Type B pancreatic cell (in vitro differentiated cells): ENCODE results near the gene CRAMP1. TPM values are rescaled to one million over a fixed set of nuclear protein-coding genes. Genes with fewer than 3 reads are reported as not detected.

Experiments
- DNase-seq: peaks from one replicate; pipeline ENCODE4 v3.0.0; 2021; ENCODE audit warnings: mixed read lengths; ENCODE audit not compliant: unreplicated experiment; ENCODE audit errors: extremely low spot score
- H3K27ac Mint-ChIP-seq: 2 replicates; pipeline ENCODE4 v1.8.0; 2021; ENCODE audit warnings: mild to moderate bottlenecking, mixed read lengths
- H3K27me3 Mint-ChIP-seq: 2 replicates; pipeline ENCODE4 v1.8.0; 2021; ENCODE audit warnings: mixed read lengths
- H3K36me3 Mint-ChIP-seq: 2 replicates; pipeline ENCODE4 v1.8.0; 2021; ENCODE audit warnings: mixed read lengths
- H3K4me1 Mint-ChIP-seq: one replicate; pipeline ENCODE4 v1.8.0; 2021; ENCODE audit warnings: mixed read lengths; ENCODE audit not compliant: unreplicated experiment
- H3K4me3 Mint-ChIP-seq: 2 replicates; pipeline ENCODE4 v1.8.0; 2021; ENCODE audit warnings: mild to moderate bottlenecking, mixed read lengths
- H3K9me3 Mint-ChIP-seq: 2 replicates; pipeline ENCODE4 v1.8.0; 2021; ENCODE audit warnings: mixed read lengths
- CTCF ChIP-seq: fragments of 200-600 bp; sonication (generic); conservative IDR thresholded peaks from 2 replicates; pipeline ENCODE4 v1.5.0; 2021; ENCODE audit warnings: antibody characterized with exemption, mild to moderate bottlenecking
- total RNA-seq: library from RNA; stranded (reverse); gene quantifications from 2 replicates; pipeline ENCODE4 v1.2.1, GENCODE V29; 2021; ENCODE audit warnings: low replicate concordance

CRAMP1 gene
- total RNA-seq, 1 donor from 2014 or later: 31.4 TPM

GRCh38 chr16:1601031-1601430, 11.1 kb upstream of the CRAMP1 start:
- H3K4me1 Mint-ChIP-seq: no peaks in the 10 kb centered on the region
- H3K36me3 Mint-ChIP-seq: no peaks in the 10 kb centered on the region
- H3K27ac Mint-ChIP-seq: no peak overlapping the region
- H3K4me3 Mint-ChIP-seq: no peak overlapping the region
- H3K27me3 Mint-ChIP-seq: no peaks in the 10 kb centered on the region
- no peak for TF ChIP-seq CTCF
- DNase-seq: no peak
- no peaks in the 10 kb centered on the region for H3K9me3 Mint-ChIP-seq

- Mint-ChIP-seq H3K36me3 (no peaks in the 10 kb centered on the region), H3K9me3 (no peaks in the 10 kb centered on the region), H3K27me3 (no peaks in the 10 kb centered on the region), H3K4me3 (no peak overlapping the region), H3K27ac (no peak overlapping the region), H3K4me1 (no peaks in the 10 kb centered on the region)
- TF ChIP-seq CTCF: no peak
- no peak for DNase-seq
Measured at GRCh38 chr16:1601489-1601888, 10.7 kb upstream of the CRAMP1 start.

GRCh38 chr16:1602285-1602684, 9.9 kb upstream of the CRAMP1 start:
- no peaks in the 10 kb centered on the region for H3K9me3 Mint-ChIP-seq
- no peak overlapping the region for H3K4me3 Mint-ChIP-seq
- H3K27ac Mint-ChIP-seq: no peak overlapping the region
- DNase-seq: no peak
- no peak for TF ChIP-seq CTCF
- H3K27me3 Mint-ChIP-seq: no peaks in the 10 kb centered on the region
- H3K4me1 Mint-ChIP-seq: no peaks in the 10 kb centered on the region
- peaks cover 7% of the 10 kb centered on the region for H3K36me3 Mint-ChIP-seq

- DNase-seq: no peak
- H3K4me3 Mint-ChIP-seq: no peak overlapping the region
- no peaks in the 10 kb centered on the region for H3K27me3 Mint-ChIP-seq
- no peak overlapping the region for H3K27ac Mint-ChIP-seq
- H3K36me3 Mint-ChIP-seq: peaks cover 10% of the 10 kb centered on the region
- no peaks in the 10 kb centered on the region for H3K9me3 Mint-ChIP-seq
- peaks cover 8% of the 10 kb centered on the region for H3K4me1 Mint-ChIP-seq
- TF ChIP-seq CTCF: no peak
Measured at GRCh38 chr16:1606774-1607173, 5.4 kb upstream of the CRAMP1 start.

- no peaks in the 10 kb centered on the region for H3K9me3 Mint-ChIP-seq
- TF ChIP-seq CTCF: no peak
- peaks cover 10% of the 10 kb centered on the region for H3K36me3 Mint-ChIP-seq
- DNase-seq: no peak
- peaks cover 2% of the 10 kb centered on the region for H3K27me3 Mint-ChIP-seq
- H3K4me1 Mint-ChIP-seq: peaks cover 9% of the 10 kb centered on the region
- H3K27ac Mint-ChIP-seq: no peak overlapping the region
- peak overlapping the region; percentile 47 for H3K4me3 Mint-ChIP-seq
Measured at GRCh38 chr16:1607971-1608370, 4.2 kb upstream of the CRAMP1 start.
